ENCODE data around the gene GDPGP1. TPM values are rescaled to one million over a fixed set of nuclear protein-coding genes. Genes with fewer than 3 reads are reported as not detected.

GDPGP1 gene
- total RNA-seq, 1 donor from 2014 or later = 8.4 TPM

DNA sequence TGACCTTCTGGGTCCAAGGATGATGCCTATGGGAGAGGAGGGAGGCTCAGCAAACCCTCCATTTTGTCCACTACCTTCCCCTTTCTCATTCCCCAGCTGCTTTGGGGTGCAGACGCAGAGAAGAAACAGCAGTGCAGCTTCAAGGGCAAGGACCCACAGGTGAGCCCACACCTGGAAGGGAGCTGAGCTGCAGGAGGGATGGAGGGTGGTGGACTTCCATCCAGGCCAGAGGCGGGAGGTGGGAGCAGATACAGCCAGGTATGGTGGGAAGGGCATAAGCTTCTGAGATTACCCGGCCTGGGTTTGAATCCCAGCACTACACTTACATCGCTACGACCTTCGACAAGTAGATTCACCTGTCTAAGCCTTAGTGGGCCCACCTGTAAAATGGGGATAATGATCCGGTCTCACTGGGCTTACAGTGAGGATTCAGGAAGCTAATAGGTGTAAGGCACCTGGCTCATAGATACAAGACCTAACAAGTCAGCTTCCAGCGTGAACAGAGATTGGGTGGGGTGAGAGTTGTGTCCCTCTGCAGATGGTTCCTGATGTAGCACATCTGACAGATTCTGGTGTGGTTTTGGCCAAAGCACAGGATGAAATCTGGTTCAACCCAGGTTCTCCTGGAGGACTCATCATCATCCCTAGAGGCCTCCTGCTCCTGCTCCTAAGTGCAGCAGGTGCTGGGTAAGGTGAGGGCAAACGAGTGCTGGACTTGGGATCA is 16.2 kb upstream of the GDPGP1 start:
- DNase-seq (ENCODE audit: low spot score in 2 of 2, unreplicated experiment in 2 of 2) = no peak
- no peak overlapping the region for H3K4me3 Mint-ChIP-seq
- no peak overlapping the region for H3K27ac Mint-ChIP-seq
- H3K36me3 Mint-ChIP-seq = peaks cover 2% of the 10 kb centered on the region
- no peaks in the 10 kb centered on the region for H3K9me3 Mint-ChIP-seq
- no peaks in the 10 kb centered on the region for H3K27me3 Mint-ChIP-seq (ENCODE audit: low read depth)
- H3K4me1 Mint-ChIP-seq = peaks cover 6% of the 10 kb centered on the region
- TF ChIP-seq, protein P1, sequence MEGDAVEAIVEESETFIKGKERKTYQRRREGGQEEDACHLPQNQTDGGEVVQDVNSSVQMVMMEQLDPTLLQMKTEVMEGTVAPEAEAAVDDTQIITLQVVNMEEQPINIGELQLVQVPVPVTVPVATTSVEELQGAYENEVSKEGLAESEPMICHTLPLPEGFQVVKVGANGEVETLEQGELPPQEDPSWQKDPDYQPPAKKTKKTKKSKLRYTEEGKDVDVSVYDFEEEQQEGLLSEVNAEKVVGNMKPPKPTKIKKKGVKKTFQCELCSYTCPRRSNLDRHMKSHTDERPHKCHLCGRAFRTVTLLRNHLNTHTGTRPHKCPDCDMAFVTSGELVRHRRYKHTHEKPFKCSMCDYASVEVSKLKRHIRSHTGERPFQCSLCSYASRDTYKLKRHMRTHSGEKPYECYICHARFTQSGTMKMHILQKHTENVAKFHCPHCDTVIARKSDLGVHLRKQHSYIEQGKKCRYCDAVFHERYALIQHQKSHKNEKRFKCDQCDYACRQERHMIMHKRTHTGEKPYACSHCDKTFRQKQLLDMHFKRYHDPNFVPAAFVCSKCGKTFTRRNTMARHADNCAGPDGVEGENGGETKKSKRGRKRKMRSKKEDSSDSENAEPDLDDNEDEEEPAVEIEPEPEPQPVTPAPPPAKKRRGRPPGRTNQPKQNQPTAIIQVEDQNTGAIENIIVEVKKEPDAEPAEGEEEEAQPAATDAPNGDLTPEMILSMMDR (IDR thresholded peaks at IDR 0.05; ENCODE audit: unreplicated experiment) = no peak

DNA sequence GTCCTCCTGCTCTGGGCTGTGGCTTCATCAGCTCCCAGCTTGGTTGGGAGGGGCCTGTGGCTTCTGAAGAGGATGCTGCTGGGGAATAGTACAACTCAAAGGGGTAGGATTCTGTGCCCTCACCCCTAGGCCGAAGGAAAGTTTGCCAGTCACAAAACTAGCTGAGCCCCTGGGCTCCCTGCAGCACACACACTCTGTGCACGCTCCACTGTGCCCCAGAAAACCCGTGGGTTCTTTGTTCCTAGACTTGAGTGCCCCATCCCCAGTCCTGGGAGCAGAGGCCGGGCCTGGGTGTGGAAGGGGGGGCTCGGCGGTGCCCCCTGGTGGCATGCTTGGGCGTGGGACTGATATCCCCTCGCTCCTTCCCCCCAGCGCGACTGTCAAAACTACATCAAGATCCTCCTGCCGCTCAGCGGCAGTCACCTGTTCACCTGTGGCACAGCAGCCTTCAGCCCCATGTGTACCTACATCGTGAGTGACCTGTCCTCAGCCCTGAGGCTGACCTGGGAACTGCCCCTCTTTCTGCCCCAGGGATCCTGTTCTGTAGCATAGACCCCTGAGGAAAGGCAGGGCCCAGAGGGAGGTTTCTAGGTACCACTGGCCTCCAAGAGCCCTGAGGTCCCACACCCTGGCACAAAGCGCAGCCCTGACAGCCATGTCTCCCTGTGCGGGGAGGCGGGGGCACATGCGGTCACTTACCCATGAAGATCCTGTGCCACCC is 14.4 kb upstream of the GDPGP1 start:
- H3K27me3 Mint-ChIP-seq (ENCODE audit: low read depth) = no peaks in the 10 kb centered on the region
- H3K27ac Mint-ChIP-seq = no peak overlapping the region
- no peak overlapping the region for H3K4me3 Mint-ChIP-seq
- no peaks in the 10 kb centered on the region for H3K9me3 Mint-ChIP-seq
- TF ChIP-seq, protein P1 (IDR thresholded peaks at IDR 0.05; ENCODE audit: unreplicated experiment) = peak; percentile 57
- H3K36me3 Mint-ChIP-seq = peaks cover 5% of the 10 kb centered on the region
- DNase-seq (ENCODE audit: low spot score in 2 of 2, unreplicated experiment in 2 of 2) = peak in 1 of 2 experiments; percentile 61
- H3K4me1 Mint-ChIP-seq = no peaks in the 10 kb centered on the region

DNA sequence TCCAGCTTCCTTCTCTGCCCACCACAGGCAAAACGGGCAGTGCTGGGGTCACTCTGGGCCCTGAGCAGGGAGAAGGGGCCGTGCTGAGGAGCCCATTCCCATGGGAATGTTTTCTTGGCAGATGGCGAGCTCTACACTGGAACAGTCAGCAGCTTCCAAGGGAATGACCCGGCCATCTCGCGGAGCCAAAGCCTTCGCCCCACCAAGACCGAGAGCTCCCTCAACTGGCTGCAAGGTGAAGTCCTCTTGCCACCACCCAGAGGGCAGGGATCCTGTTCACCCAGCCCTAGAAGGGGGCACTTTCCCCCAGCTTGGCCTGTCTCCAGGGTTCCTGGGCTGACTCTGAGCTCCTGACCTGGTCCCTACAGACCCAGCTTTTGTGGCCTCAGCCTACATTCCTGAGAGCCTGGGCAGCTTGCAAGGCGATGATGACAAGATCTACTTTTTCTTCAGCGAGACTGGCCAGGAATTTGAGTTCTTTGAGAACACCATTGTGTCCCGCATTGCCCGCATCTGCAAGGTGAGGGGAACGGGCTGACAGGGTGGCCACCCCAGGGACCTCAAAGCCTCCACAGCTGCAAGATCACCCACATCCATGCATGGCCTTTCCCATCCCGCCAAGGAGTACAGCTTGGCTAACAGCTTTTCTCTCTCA is 12.6 kb upstream of the GDPGP1 start:
- peaks cover 7% of the 10 kb centered on the region for H3K36me3 Mint-ChIP-seq
- H3K27me3 Mint-ChIP-seq (ENCODE audit: low read depth) = no peaks in the 10 kb centered on the region
- H3K4me3 Mint-ChIP-seq = no peak overlapping the region
- no peak overlapping the region for H3K27ac Mint-ChIP-seq
- TF ChIP-seq, protein P1 (IDR thresholded peaks at IDR 0.05; ENCODE audit: unreplicated experiment) = no peak
- no peaks in the 10 kb centered on the region for H3K9me3 Mint-ChIP-seq
- DNase-seq (ENCODE audit: low spot score in 2 of 2, unreplicated experiment in 2 of 2) = no peak
- no peaks in the 10 kb centered on the region for H3K4me1 Mint-ChIP-seq

DNA sequence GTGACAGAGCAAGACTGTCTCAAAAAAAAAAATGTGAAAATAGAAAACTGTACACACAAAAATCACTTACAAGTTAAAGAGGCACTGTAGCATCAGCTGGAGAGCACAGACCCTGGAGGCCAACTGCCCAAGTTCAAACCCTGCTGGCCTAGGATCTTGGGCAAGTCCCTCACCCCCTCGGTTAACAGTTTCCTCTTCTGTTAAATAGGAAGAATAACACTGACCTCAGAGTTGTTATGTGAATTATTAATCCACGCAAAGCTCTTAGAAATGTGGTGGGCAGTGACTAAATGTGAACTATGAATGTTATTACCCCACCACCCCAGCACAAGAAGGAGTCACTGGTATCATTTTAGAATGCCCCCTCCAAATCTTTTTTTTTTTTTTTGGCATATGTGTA is 11.5 kb upstream of the GDPGP1 start:
- TF ChIP-seq, protein P1 (IDR thresholded peaks at IDR 0.05; ENCODE audit: unreplicated experiment) = no peak
- peaks cover 7% of the 10 kb centered on the region for H3K36me3 Mint-ChIP-seq
- no peaks in the 10 kb centered on the region for H3K9me3 Mint-ChIP-seq
- no peak overlapping the region for H3K4me3 Mint-ChIP-seq
- DNase-seq (ENCODE audit: low spot score in 2 of 2, unreplicated experiment in 2 of 2) = no peak
- no peaks in the 10 kb centered on the region for H3K27me3 Mint-ChIP-seq (ENCODE audit: low read depth)
- no peaks in the 10 kb centered on the region for H3K4me1 Mint-ChIP-seq
- H3K27ac Mint-ChIP-seq = no peak overlapping the region

DNA sequence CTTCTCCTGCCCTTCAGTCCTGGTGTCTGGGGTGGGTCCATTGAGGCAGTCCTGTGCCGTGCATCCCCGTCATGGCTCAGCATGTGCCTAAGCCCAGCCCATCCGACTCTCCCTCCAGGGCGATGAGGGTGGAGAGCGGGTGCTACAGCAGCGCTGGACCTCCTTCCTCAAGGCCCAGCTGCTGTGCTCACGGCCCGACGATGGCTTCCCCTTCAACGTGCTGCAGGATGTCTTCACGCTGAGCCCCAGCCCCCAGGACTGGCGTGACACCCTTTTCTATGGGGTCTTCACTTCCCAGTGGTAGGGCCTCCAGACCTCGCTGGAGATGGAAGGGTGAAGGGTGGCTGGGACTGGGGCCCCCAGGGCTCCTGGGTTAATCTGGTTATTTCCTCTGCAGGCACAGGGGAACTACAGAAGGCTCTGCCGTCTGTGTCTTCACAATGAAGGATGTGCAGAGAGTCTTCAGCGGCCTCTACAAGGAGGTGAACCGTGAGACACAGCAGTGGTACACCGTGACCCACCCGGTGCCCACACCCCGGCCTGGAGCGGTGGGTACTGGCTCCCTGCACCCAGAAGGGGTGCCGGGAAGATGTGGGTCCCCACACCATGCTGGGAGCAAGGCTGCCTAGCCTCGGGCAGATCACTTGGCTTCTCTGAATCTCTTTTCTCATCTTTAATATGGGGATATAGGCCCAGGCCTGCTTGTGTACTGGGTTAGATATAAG is 10.4 kb upstream of the GDPGP1 start:
- Mint-ChIP-seq H3K27ac (no peak overlapping the region), H3K9me3 (no peaks in the 10 kb centered on the region)
- TF ChIP-seq, protein P1 (IDR thresholded peaks at IDR 0.05; ENCODE audit: unreplicated experiment) = no peak

More for the DNA sequence above, 10.4 kb upstream of the GDPGP1 start:
- H3K4me1 Mint-ChIP-seq = no peaks in the 10 kb centered on the region
- DNase-seq (ENCODE audit: low spot score in 2 of 2, unreplicated experiment in 2 of 2) = no peak
- no peaks in the 10 kb centered on the region for H3K27me3 Mint-ChIP-seq (ENCODE audit: low read depth)
- peaks cover 7% of the 10 kb centered on the region for H3K36me3 Mint-ChIP-seq
- H3K4me3 Mint-ChIP-seq = no peak overlapping the region

Data from mesothelial cell of epicardium (in vitro differentiated cells).